BLaER1 treated with 17β-estradiol and CSF1 and Interleukin-3, amounts not matched to agents 10 nM and 100 nM (cell line): ENCODE results near the gene PNPLA3.

Experiments used
- H3K27ac ChIP-seq, 11 experiments: shearing (Covaris generic); formaldehyde crosslinking; 2 replicates each; pipeline ENCODE4 v1.8.1; 2022
- H3K27me3 ChIP-seq, 11 experiments: shearing (Covaris generic); formaldehyde crosslinking; 2 replicates each; pipeline ENCODE4 v1.8.1; 2022
- H3K36me3 ChIP-seq, 11 experiments: shearing (Covaris generic); formaldehyde crosslinking; 2 replicates each; pipeline ENCODE4 v1.8.1; 2022
- H3K4me1 ChIP-seq, 10 experiments: shearing (Covaris generic); formaldehyde crosslinking; 2 replicates each; pipeline ENCODE4 v1.8.1; 2022
- H3K4me2 ChIP-seq, 11 experiments: shearing (Covaris generic); formaldehyde crosslinking; 2 replicates each; pipeline ENCODE4 v1.8.1; 2022
- H3K4me3 ChIP-seq, 10 experiments: shearing (Covaris generic); formaldehyde crosslinking; 2 replicates each; pipeline ENCODE4 v1.8.1; 2022
- H3K9ac ChIP-seq, 11 experiments: shearing (Covaris generic); formaldehyde crosslinking; 2 replicates each; pipeline ENCODE4 v1.8.1; 2022
- H3K9me3 ChIP-seq, 11 experiments: shearing (Covaris generic); formaldehyde crosslinking; replicated peaks in 1 of 11; 2 replicates each; pipeline ENCODE4 v1.8.1; 2022
- H4K20me1 ChIP-seq, 11 experiments: shearing (Covaris generic); formaldehyde crosslinking; 2 replicates each; pipeline ENCODE4 v1.8.1; 2022
- Cebpa-rat ChIP-seq, 11 experiments: shearing (Covaris generic); IDR thresholded peaks; 2 replicates each; pipeline ENCODE4 v1.8.1; 2022

The PNPLA3 gene

DNA sequence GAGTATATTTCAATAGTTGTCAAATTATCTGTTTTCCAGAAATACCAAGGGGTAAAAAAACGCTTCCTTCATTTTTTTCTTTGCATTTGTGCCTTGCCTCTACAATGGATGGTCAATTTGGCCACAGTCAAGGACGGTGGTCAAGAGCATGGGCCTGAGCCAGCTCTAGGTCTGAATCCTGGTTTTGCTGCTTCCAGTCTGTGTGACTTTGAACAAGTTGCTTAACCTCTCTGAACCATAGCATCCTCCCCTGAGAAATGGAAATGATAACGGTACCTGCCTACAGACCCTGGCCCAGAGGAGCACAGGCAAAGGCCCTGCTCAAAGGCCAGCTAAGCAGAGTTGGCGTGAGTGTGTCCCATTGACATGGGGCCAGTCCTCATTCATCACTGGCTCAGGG lies 34.9 kb upstream of the PNPLA3 start:
- no peak for TF ChIP-seq Cebpa-rat (IDR thresholded peaks at IDR 0.05)
- H3K36me3 ChIP-seq, result no peaks in the 10 kb centered on the region
- no peak overlapping the region for H3K4me2 ChIP-seq
- H4K20me1 ChIP-seq, result peaks cover 0 to 21% (median 0%) of the 10 kb centered on the region in 11 experiments; a peak in 6 of 22 replicates
- no peak overlapping the region for H3K9ac ChIP-seq
- H3K4me1 ChIP-seq, result peaks cover 0 to 13% (median 2%) of the 10 kb centered on the region in 10 experiments; a peak in 3 of 20 replicates
- H3K27me3 ChIP-seq, result peaks cover 15 to 36% (median 27%) of the 10 kb centered on the region in 11 experiments
- no peak overlapping the region for H3K27ac ChIP-seq
- H3K4me3 ChIP-seq, result no peak overlapping the region
- no peaks in the 10 kb centered on the region for H3K9me3 ChIP-seq

- H3K9ac ChIP-seq, result no peak overlapping the region
- TF ChIP-seq Cebpa-rat (IDR thresholded peaks at IDR 0.05), result no peak
- H3K27me3 ChIP-seq, result peaks cover 15 to 36% (median 27%) of the 10 kb centered on the region in 11 experiments
- H3K4me3 ChIP-seq, result no peak overlapping the region
- H3K9me3 ChIP-seq, result no peaks in the 10 kb centered on the region
- H3K27ac ChIP-seq, result no peak overlapping the region
- H4K20me1 ChIP-seq, result peaks cover 0 to 22% (median 0%) of the 10 kb centered on the region in 11 experiments; a peak in 7 of 22 replicates
- no peaks in the 10 kb centered on the region for H3K36me3 ChIP-seq
- H3K4me1 ChIP-seq, result peaks cover 0 to 12% (median 2%) of the 10 kb centered on the region in 10 experiments; a peak in 3 of 20 replicates
- no peak overlapping the region for H3K4me2 ChIP-seq
These were observed 34.3 kb upstream of the PNPLA3 start for GRCh38 chr22:43889201-43889859.

DNA sequence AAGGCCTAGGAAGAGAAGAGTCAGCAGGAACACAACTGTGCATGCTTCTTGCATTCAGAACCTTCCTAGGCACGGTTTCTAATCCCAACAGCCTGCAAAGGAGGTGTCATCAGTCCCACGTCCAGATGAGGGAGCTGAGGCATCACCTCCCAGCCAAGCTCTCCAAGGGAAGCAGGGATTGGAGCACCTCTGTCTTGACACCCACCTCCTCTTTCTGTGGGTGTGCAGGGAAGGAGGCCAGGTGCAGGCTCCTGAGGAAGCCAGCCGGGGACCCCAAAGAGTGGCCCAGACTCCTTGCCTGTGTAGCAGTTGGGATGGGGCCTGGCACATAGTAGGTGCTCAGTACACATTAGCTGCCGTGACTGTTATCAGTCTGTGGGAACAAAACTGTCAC lies 33.7 kb upstream of the PNPLA3 start:
- Histone ChIP-seq H3K4me1 (peaks cover 0 to 7% (median 0%) of the 10 kb centered on the region in 10 experiments; a peak in 2 of 20 replicates), H3K9me3 (no peaks in the 10 kb centered on the region), H3K27ac (no peak overlapping the region), H3K4me3 (no peak overlapping the region), H3K27me3 (peaks cover 15 to 40% (median 31%) of the 10 kb centered on the region in 11 experiments), H3K4me2 (no peak overlapping the region), H3K9ac (no peak overlapping the region), H3K36me3 (no peaks in the 10 kb centered on the region), H4K20me1 (peaks cover 0 to 19% (median 0%) of the 10 kb centered on the region in 11 experiments; a peak in 7 of 22 replicates)
- no peak for TF ChIP-seq Cebpa-rat (IDR thresholded peaks at IDR 0.05)

- H3K4me2 ChIP-seq, result no peak overlapping the region; a peak in 1 of 22 replicates
- H3K36me3 ChIP-seq, result no peaks in the 10 kb centered on the region
- H3K9ac ChIP-seq, result no peak overlapping the region
- no peaks in the 10 kb centered on the region for H3K9me3 ChIP-seq
- 0 out of 20 replicates have a peak, but pooled peaks cover 0 to 7% (median 0%) of the 10 kb centered on the region in 10 experiments for H3K4me1 ChIP-seq
- TF ChIP-seq Cebpa-rat (IDR thresholded peaks at IDR 0.05), result no peak
- no peak overlapping the region for H3K27ac ChIP-seq
- H3K27me3 ChIP-seq, result peaks cover 15 to 50% (median 34%) of the 10 kb centered on the region in 11 experiments
- H4K20me1 ChIP-seq, result peaks cover 0 to 19% (median 0%) of the 10 kb centered on the region in 11 experiments; a peak in 7 of 22 replicates
- no peak overlapping the region for H3K4me3 ChIP-seq
These were observed 32.7 kb upstream of the PNPLA3 start for GRCh38 chr22:43890901-43891331.

DNA sequence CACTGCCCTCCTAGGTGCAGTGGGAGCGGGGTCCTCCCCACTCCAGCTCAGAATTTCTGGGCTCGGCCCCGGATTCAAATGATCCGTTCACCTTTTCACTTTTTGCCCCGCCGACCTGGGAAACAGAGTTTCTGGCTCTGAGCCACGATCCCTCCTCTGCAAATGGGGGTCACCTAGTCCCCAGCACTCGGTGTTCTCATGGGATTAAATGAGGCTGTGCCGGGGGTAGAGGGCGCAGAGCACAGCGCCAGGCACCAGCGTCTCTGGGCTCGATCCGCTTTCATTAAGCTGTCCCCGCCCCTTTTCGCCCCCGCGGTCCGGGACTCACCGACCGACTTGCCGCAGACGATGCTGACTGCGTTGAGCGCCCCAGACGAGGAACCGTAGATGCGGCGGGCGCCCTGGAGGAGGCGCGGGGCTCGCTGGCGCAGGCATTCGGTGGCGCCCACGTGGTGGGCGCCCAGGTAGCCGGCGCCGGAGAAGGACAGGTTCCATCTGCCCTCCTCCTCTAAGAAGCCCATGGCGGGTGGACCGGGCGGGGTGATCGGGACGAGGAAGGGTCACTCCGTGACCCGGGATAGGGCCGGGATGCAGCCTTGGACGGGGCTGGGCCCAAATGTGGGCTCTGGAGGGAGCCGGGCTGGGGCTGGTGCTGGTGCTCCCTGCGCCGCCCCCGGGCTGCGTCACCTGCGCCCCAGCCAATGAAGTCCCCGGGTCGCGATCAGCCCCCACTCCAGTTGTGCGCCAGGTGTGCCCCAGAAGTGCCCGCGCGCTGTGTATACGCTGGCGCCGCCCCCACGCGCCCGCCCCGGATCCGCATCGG lies 32.0 kb upstream of the PNPLA3 start, which contains the start of gene PNPLA5:
Gene PNPLA5 (minus strand): TSS at position 654 of the 823 bp plus-strand sequence. CDS start 133 bp downstream, at position 521.
- Histone ChIP-seq H3K4me2 (no peak within 1 kb of the TSS; a peak in 1 of 22 replicates), H3K4me3 (no peak within 1 kb of the TSS), H3K27ac (no peak within 1 kb of the TSS), H3K27me3 (peaks cover 15 to 55% (median 35%) of the 10 kb centered on the region in 11 experiments), H3K36me3 (no peaks in the 10 kb centered on the region), H3K9me3 (no peaks in the 10 kb centered on the region), H3K4me1 (0 out of 20 replicates have a peak, but pooled peaks cover 0 to 7% (median 0%) of the 10 kb centered on the region in 10 experiments), H4K20me1 (peaks cover 0 to 19% (median 0%) of the 10 kb centered on the region in 11 experiments; a peak in 7 of 22 replicates), H3K9ac (no peak within 1 kb of the TSS)
- TF ChIP-seq Cebpa-rat (IDR thresholded peaks at IDR 0.05), result no peak

- H3K27ac ChIP-seq, result no peak overlapping the region
- peaks cover 15 to 55% (median 35%) of the 10 kb centered on the region in 11 experiments for H3K27me3 ChIP-seq
- H3K9me3 ChIP-seq, result no peaks in the 10 kb centered on the region
- 0 out of 20 replicates have a peak, but pooled peaks cover 0 to 7% (median 0%) of the 10 kb centered on the region in 10 experiments for H3K4me1 ChIP-seq
- no peak for TF ChIP-seq Cebpa-rat (IDR thresholded peaks at IDR 0.05)
- peaks cover 0 to 19% (median 0%) of the 10 kb centered on the region in 11 experiments; a peak in 7 of 22 replicates for H4K20me1 ChIP-seq
- H3K4me2 ChIP-seq, result no peak overlapping the region
- no peak overlapping the region for H3K9ac ChIP-seq
- H3K36me3 ChIP-seq, result no peaks in the 10 kb centered on the region
- no peak overlapping the region for H3K4me3 ChIP-seq
These were observed 31.3 kb upstream of the PNPLA3 start for GRCh38 chr22:43892183-43892894.

DNA sequence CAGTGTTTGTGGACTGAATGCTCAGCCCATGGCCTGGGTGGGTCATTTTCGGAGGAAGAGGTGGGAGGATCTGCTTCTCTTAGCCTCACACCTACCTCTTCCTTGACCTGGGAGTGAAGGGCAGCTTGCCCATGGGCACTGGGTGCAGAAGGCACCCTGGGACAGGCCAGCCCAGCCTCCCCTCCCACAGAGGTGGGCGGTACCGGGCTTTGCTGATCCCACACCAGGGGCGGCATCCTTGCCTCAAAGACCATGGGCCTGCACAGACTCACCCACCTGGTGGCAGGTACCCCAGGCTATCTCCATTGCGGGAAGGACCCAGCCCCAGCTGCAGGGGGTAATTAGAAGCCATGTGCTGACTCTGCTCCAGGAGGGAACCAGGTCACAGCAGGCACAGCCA lies 30.3 kb upstream of the PNPLA3 start:
- H3K4me1 ChIP-seq, result 0 out of 20 replicates have a peak, but pooled peaks cover 0 to 7% (median 0%) of the 10 kb centered on the region in 10 experiments
- peaks cover 15 to 55% (median 35%) of the 10 kb centered on the region in 11 experiments for H3K27me3 ChIP-seq
- no peaks in the 10 kb centered on the region for H3K36me3 ChIP-seq
- H3K9me3 ChIP-seq, result no peaks in the 10 kb centered on the region
- no peak overlapping the region for H3K4me2 ChIP-seq
- peaks cover 0 to 19% (median 0%) of the 10 kb centered on the region in 11 experiments; a peak in 7 of 22 replicates for H4K20me1 ChIP-seq
- no peak overlapping the region for H3K27ac ChIP-seq
- no peak for TF ChIP-seq Cebpa-rat (IDR thresholded peaks at IDR 0.05)
- no peak overlapping the region for H3K9ac ChIP-seq
- no peak overlapping the region for H3K4me3 ChIP-seq

- no peaks in the 10 kb centered on the region for H3K9me3 ChIP-seq
- H3K4me1 ChIP-seq, result 0 out of 20 replicates have a peak, but pooled peaks cover 0 to 7% (median 0%) of the 10 kb centered on the region in 10 experiments
- no peak overlapping the region for H3K9ac ChIP-seq
- no peak overlapping the region for H3K4me3 ChIP-seq
- no peaks in the 10 kb centered on the region for H3K36me3 ChIP-seq
- peaks cover 15 to 55% (median 35%) of the 10 kb centered on the region in 11 experiments for H3K27me3 ChIP-seq
- TF ChIP-seq Cebpa-rat (IDR thresholded peaks at IDR 0.05), result no peak
- no peak overlapping the region for H3K4me2 ChIP-seq
- H3K27ac ChIP-seq, result no peak overlapping the region
- H4K20me1 ChIP-seq, result peaks cover 0 to 17% (median 0%) of the 10 kb centered on the region in 11 experiments; a peak in 7 of 22 replicates
These were observed 29.5 kb upstream of the PNPLA3 start for GRCh38 chr22:43894122-43894521.
